B cell (primary cell): Measurements from ENCODE around the gene TMEM52. TPM values are rescaled to one million over a fixed set of nuclear protein-coding genes. Genes with fewer than 3 reads are reported as not detected.

ENCODE experiments used
- ATAC-seq: fragments of 200-7000 bp; cut with Tn5 transposase; one replicate; pipeline ENCODE4 v1.10.0; 2021; ENCODE audit warnings: low read depth, mild to moderate bottlenecking, moderate number of reproducible peaks, moderate library complexity
- CTCF ChIA-PET: fragments of 350-600 bp; sonication (Branson Sonifier 250); formaldehyde crosslinking; loops from one replicate; lab custom pipeline; 2021; ENCODE audit warnings: antibody characterized with exemption, inconsistent platforms; lab: Charles Lee
- POLR2A ChIA-PET: fragments of 350-600 bp; sonication (Branson Sonifier 250); formaldehyde crosslinking; loops from one replicate; lab custom pipeline; 2021; ENCODE audit warnings: antibody characterized with exemption; lab: Charles Lee
- DNase-seq: peaks from one replicate; pipeline ENCODE4 v3.0.0; 2013
- H2AFZ ChIP-seq: 2 replicates; pipeline ENCODE4 v1.6.1; 2012; ENCODE audit warnings: mild to moderate bottlenecking, low read depth, low read length; ENCODE audit not compliant: insufficient read depth, poor library complexity, severe bottlenecking
- H3K27ac ChIP-seq, 2 donors: 1 replicate in 1 of 2; 2 replicates in 1 of 2; pipeline ENCODE4 v1.5.1; 2012 to 2013; ENCODE audit warnings: low read length in 2 of 2, mild to moderate bottlenecking in 2 of 2, moderate library complexity in 1 of 2
- H3K27me3 ChIP-seq, 4 experiments: fragments of 200-600 bp in 1 of 4; sonication (generic) in 1 of 4; replicated peaks in 1 of 4; 1 replicate in 2 of 4; 2 replicates in 2 of 4; pipeline versions ENCODE4 v1.6.1 to v1.7.0; 2013 to 2016; ENCODE audit warnings: low read length in 3 of 4, mild to moderate bottlenecking in 2 of 4, mixed read lengths in 1 of 4, moderate library complexity in 1 of 4; ENCODE audit not compliant: insufficient read depth in 4 of 4, control insufficient read depth in 3 of 4; ENCODE audit errors: control extremely low read depth in 1 of 4
- H3K36me3 ChIP-seq, 2 experiments: replicated peaks in 1 of 2; 1 replicate in 1 of 2; 2 replicates in 1 of 2; pipeline versions ENCODE4 v1.6.1 to v1.7.1; 2013; ENCODE audit warnings: low read length in 1 of 2; ENCODE audit not compliant: insufficient read depth in 2 of 2, control insufficient read depth in 1 of 2; ENCODE audit errors: control extremely low read depth in 1 of 2, extremely low read depth in 1 of 2
- H3K4me1 ChIP-seq, 2 donors: fragments of 200-600 bp in 1 of 2; sonication (generic) in 1 of 2; 1 replicate in 1 of 2; 2 replicates in 1 of 2; pipeline versions ENCODE4 v1.5.1 to v1.6.1; 2013 to 2017; ENCODE audit warnings: low read length in 2 of 2; ENCODE audit not compliant: control insufficient read depth in 2 of 2, insufficient read depth in 2 of 2
- H3K4me2 ChIP-seq: replicated peaks from 2 replicates; pipeline ENCODE3; 2012; ENCODE audit warnings: mild to moderate bottlenecking, low read depth, low read length; ENCODE audit not compliant: poor library complexity, severe bottlenecking
- H3K4me3 ChIP-seq, 5 experiments: fragments of 200-600 bp in 1 of 5; sonication (generic) in 1 of 5; 1 replicate in 3 of 5; 2 replicates in 2 of 5; pipeline versions ENCODE4 v1.5.1 to v1.7.0; 2011 to 2016; ENCODE audit warnings: low read length in 4 of 5, mild to moderate bottlenecking in 4 of 5, low read depth in 2 of 5, control low read depth in 1 of 5, moderate library complexity in 1 of 5; ENCODE audit not compliant: insufficient read depth in 1 of 5; ENCODE audit errors: control extremely low read depth in 1 of 5, extremely low read depth in 1 of 5
- H3K79me2 ChIP-seq: fragments of 200-600 bp; sonication (generic); one replicate; pipeline ENCODE4 v1.6.0; 2016; ENCODE audit warnings: low read length; ENCODE audit not compliant: control insufficient read depth, insufficient read depth
- H3K9ac ChIP-seq: fragments of 200-600 bp; sonication (generic); 2 replicates; pipeline ENCODE4 v1.6.1; 2017; ENCODE audit warnings: mild to moderate bottlenecking, low read length, moderate library complexity
- H3K9me3 ChIP-seq, 3 donors: one replicate each; pipeline versions ENCODE4 v1.6.1 to v1.7.1; 2013; ENCODE audit warnings: low read length in 2 of 3; ENCODE audit not compliant: control insufficient read depth in 2 of 3, insufficient read depth in 1 of 3; ENCODE audit errors: control extremely low read depth in 1 of 3
- H4K20me1 ChIP-seq: 2 replicates; pipeline ENCODE4 v1.6.0; 2012; ENCODE audit warnings: mild to moderate bottlenecking, low read length; ENCODE audit not compliant: insufficient read depth, control insufficient read depth, poor library complexity, severe bottlenecking
- H3K27ac Mint-ChIP-seq: one replicate; pipeline ENCODE4 v1.8.0; 2021; ENCODE audit warnings: mixed read lengths
- H3K27me3 Mint-ChIP-seq: one replicate; pipeline ENCODE4 v1.8.0; 2021; ENCODE audit warnings: mixed read lengths
- H3K4me1 Mint-ChIP-seq: one replicate; pipeline ENCODE4 v1.8.0; 2021; ENCODE audit warnings: mixed read lengths
- H3K4me3 Mint-ChIP-seq: one replicate; pipeline ENCODE4 v1.8.0; 2021; ENCODE audit warnings: mixed read lengths
- H3K9me3 Mint-ChIP-seq: one replicate; pipeline ENCODE4 v1.8.0; 2022; ENCODE audit warnings: mixed read lengths; ENCODE audit not compliant: insufficient read depth
- EZH2 ChIP-seq: IDR thresholded peaks from 2 replicates; pipeline ENCODE4 v1.6.1; 2012; ENCODE audit warnings: borderline replicate concordance, low read depth, mild to moderate bottlenecking, moderate library complexity, low read length; ENCODE audit not compliant: insufficient read depth, poor library complexity, severe bottlenecking
- WGBS: methylation state at CpG from one replicate; pipeline ENCODE4 v1.1.5; 2013; ENCODE audit warnings: missing lambda C conversion rate; ENCODE audit not compliant: insufficient coverage; 5-methylcytosine and 5-hydroxymethylcytosine counted together
- intact Hi-C: fragments of 100-400 bp; cut with micrococcal nuclease; formaldehyde crosslinking; loops from one replicate; pipeline ENCODE4 v1.10.0; 2022
- polyA plus RNA-seq: library from polyadenylated mRNA; depleted of rRNA; stranded (reverse); fragments of >200 nt; gene quantifications from 2 replicates; pipeline ENCODE4 v1.2.3, GENCODE V29; 2012
- total RNA-seq, 2 donors: library from RNA; stranded (reverse); fragments of 120-200 nt in 1 of 2; gene quantifications; 1 replicate in 1 of 2; 2 replicates in 1 of 2; pipeline versions ENCODE4 v1.2.3 to v1.2.4, GENCODE V29; 2013 to 2022
- TF ChIP-seq, protein P1 (sequence below): fragments of 200-600 bp; IDR thresholded peaks from one replicate; pipeline ENCODE4 v1.8.0; 2022; ENCODE audit warnings: antibody characterized with exemption, mild to moderate bottlenecking

TMEM52 gene
- total and polyA plus RNA-seq, 2 donors (not counting 1 experiment from before 2014, with no cell fraction given), result 0.69 to 1.00 TPM

GRCh38 chr1:1900883-1901640 lies 18.0 kb downstream of the TMEM52 start:
- peak overlapping the region; percentile 53 for H3K4me2 ChIP-seq
- POLR2A ChIA-PET, result interaction anchor here (0.6 to 1.2 kb wide), 3 partner anchors 9 to 129 kb away, joined by 3 to 5 read pairs (median 4); no protein-coding TSS in a partner anchor
- ATAC-seq, result no peak
- intact Hi-C loops, result no loop called here
- no peak for DNase-seq
- CTCF ChIA-PET, result interaction anchor here (0.9 kb wide), 1 partner anchor 112 kb away, joined by 3 read pairs; no protein-coding TSS in a partner anchor
- H3K4me3 ChIP-seq, result no peak overlapping the region
- H3K9me3 Mint-ChIP-seq, result no peaks in the 10 kb centered on the region
- peaks cover 8% of the 10 kb centered on the region for H3K79me2 ChIP-seq
- H4K20me1 ChIP-seq, result no peaks in the 10 kb centered on the region
- no peak overlapping the region for H3K4me3 Mint-ChIP-seq
- no peaks in the 10 kb centered on the region for H3K27me3 ChIP-seq
- peaks cover 17 to 34% of the 10 kb centered on the region in 2 donors for H3K4me1 ChIP-seq
- H3K27me3 Mint-ChIP-seq, result no peaks in the 10 kb centered on the region
- WGBS, result 74% methylated on average over 11 of the region's 14 CpGs
- no peak overlapping the region for H3K27ac ChIP-seq
- H3K9ac ChIP-seq, result no peak overlapping the region
- H3K4me1 Mint-ChIP-seq, result peaks cover 24% of the 10 kb centered on the region
- no peaks in the 10 kb centered on the region for H3K36me3 ChIP-seq
- no peak overlapping the region for H2AFZ ChIP-seq
- TF ChIP-seq, protein P1, sequence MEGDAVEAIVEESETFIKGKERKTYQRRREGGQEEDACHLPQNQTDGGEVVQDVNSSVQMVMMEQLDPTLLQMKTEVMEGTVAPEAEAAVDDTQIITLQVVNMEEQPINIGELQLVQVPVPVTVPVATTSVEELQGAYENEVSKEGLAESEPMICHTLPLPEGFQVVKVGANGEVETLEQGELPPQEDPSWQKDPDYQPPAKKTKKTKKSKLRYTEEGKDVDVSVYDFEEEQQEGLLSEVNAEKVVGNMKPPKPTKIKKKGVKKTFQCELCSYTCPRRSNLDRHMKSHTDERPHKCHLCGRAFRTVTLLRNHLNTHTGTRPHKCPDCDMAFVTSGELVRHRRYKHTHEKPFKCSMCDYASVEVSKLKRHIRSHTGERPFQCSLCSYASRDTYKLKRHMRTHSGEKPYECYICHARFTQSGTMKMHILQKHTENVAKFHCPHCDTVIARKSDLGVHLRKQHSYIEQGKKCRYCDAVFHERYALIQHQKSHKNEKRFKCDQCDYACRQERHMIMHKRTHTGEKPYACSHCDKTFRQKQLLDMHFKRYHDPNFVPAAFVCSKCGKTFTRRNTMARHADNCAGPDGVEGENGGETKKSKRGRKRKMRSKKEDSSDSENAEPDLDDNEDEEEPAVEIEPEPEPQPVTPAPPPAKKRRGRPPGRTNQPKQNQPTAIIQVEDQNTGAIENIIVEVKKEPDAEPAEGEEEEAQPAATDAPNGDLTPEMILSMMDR, result no peak
- no peak for TF ChIP-seq EZH2
- H3K9me3 ChIP-seq, result peaks cover 0 to 10% (median 0%) of the 10 kb centered on the region in 3 donors
- peak overlapping the region; percentile 53 for H3K27ac Mint-ChIP-seq

DNA sequence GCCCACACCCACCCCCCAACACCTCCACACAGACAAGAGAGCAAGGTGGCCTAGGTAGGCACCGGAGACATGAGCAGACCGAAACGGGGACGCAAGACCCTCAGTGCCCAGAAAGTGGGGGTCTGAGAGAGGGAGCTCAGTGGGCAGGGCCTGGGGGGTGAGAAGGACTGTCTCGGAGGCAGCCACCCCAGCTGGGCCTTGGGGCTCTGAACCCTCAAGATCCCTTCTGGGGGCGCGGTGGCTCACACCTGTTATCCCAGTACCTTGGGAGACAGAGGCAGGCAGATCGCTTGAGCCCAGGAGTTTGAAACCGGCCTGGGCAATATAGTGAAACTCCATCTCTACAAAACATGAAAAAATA lies 19.1 kb downstream of the TMEM52 start:
- peaks cover 27 to 43% of the 10 kb centered on the region in 2 donors for H3K4me1 ChIP-seq
- TF ChIP-seq, protein P1, result no peak
- TF ChIP-seq EZH2, result no peak
- no peaks in the 10 kb centered on the region for H4K20me1 ChIP-seq
- ATAC-seq (no peak), DNase-seq (no peak)
- peak overlapping the region; percentile 22 for H2AFZ ChIP-seq
- H3K9ac ChIP-seq, result no peak overlapping the region
- H3K27me3 ChIP-seq, result no peaks in the 10 kb centered on the region
- H3K4me3 ChIP-seq, result no peak overlapping the region
- intact Hi-C loops, result no loop called here
- Mint-ChIP-seq H3K4me1 (peaks cover 32% of the 10 kb centered on the region), H3K27ac (peak overlapping the region; percentile 71), H3K4me3 (no peak overlapping the region), H3K27me3 (no peaks in the 10 kb centered on the region), H3K9me3 (no peaks in the 10 kb centered on the region)
- POLR2A ChIA-PET, result interaction anchor here (0.7 kb wide), 1 partner anchor 30 kb away, joined by 3 read pairs; no protein-coding TSS in a partner anchor
- no peak overlapping the region for H3K27ac ChIP-seq
- peaks cover 0 to 10% (median 0%) of the 10 kb centered on the region in 3 donors for H3K9me3 ChIP-seq
- no peaks in the 10 kb centered on the region for H3K36me3 ChIP-seq
- peaks cover 12% of the 10 kb centered on the region for H3K79me2 ChIP-seq
- CTCF ChIA-PET, result interaction anchor here (0.9 to 7.1 kb wide), 3 partner anchors 7 to 123 kb away, joined by 3 to 67 read pairs (median 5); no protein-coding TSS in a partner anchor
- peak overlapping the region; percentile 43 for H3K4me2 ChIP-seq
- 38% methylated on average over 7 of the region's 9 CpGs for WGBS
